GM13977 (cell line): ENCODE data around the gene TEX54.

Experiments used
- DNase-seq: peaks from one replicate; pipeline ENCODE4 v3.0.0; 2012; ENCODE audit warnings: low spot score
- in situ Hi-C: fragments of 300-500 bp; cut with MboI; formaldehyde crosslinking; loops from one replicate; pipeline ENCODE4 v1.12.0; 2022; ENCODE audit warnings: low sequenced_read_pairs, low pct_unique_long_range_greater_than_20kb, mixed read lengths, inconsistent platforms; ENCODE audit not compliant: unreplicated experiment
- TF ChIP-seq, protein P1 (sequence below): IDR thresholded peaks from 2 replicates; pipeline ENCODE4 v1.5.1; 2012; ENCODE audit warnings: mild to moderate bottlenecking, control low read depth; ENCODE audit not compliant: insufficient read depth; ENCODE audit errors: extremely low read depth, missing control alignments

Gene TEX54

DNA sequence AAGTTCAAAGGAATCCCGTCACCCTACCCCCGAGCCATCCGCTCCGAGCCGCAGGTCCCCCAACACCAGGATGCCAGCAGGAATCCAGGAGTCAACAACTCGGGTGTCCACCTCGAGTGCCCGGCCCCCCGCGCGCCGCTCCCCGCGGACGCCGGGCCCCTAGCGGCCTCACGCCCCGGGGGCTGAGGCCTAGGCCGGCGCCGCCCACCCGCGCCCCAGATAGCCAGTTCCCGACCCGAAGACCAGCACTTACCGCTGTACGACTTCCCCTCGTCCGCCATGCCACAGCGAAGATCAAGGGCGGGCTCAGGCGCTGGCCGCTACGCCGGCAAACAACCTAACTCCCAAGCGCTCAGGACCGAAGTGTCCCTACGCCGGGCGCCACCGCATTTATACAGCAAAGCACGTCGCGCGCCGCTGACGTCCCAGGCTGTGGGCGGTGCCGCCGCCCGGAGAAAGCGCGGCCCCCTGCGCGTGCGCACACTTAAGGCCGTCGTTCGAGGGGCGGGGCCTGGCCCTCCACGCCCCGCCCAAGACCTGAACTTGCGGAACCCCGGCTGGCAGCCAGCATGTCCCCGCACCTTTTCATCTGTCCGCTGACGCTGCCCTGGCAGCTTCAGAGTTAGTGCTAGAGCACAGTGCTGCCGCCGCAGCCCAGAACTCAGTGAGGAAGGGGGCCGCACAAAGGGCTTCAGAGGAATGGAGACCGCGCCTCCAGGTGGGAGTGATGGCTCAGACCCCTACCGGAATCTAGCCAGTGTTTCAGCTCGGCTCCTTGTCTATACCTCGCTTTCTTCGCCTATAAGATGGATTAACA is 27.4 kb downstream of the TEX54 start, which contains the start of gene NXF1:
NXF1 (minus strand) TSS at position 365 of the 817 bp plus-strand sequence; CDS start at position 281, 84 bp downstream.
- in situ Hi-C loops = no loop called here
- TF ChIP-seq, protein P1, sequence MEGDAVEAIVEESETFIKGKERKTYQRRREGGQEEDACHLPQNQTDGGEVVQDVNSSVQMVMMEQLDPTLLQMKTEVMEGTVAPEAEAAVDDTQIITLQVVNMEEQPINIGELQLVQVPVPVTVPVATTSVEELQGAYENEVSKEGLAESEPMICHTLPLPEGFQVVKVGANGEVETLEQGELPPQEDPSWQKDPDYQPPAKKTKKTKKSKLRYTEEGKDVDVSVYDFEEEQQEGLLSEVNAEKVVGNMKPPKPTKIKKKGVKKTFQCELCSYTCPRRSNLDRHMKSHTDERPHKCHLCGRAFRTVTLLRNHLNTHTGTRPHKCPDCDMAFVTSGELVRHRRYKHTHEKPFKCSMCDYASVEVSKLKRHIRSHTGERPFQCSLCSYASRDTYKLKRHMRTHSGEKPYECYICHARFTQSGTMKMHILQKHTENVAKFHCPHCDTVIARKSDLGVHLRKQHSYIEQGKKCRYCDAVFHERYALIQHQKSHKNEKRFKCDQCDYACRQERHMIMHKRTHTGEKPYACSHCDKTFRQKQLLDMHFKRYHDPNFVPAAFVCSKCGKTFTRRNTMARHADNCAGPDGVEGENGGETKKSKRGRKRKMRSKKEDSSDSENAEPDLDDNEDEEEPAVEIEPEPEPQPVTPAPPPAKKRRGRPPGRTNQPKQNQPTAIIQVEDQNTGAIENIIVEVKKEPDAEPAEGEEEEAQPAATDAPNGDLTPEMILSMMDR = no peak
- DNase-seq = peak; percentile 99

DNA sequence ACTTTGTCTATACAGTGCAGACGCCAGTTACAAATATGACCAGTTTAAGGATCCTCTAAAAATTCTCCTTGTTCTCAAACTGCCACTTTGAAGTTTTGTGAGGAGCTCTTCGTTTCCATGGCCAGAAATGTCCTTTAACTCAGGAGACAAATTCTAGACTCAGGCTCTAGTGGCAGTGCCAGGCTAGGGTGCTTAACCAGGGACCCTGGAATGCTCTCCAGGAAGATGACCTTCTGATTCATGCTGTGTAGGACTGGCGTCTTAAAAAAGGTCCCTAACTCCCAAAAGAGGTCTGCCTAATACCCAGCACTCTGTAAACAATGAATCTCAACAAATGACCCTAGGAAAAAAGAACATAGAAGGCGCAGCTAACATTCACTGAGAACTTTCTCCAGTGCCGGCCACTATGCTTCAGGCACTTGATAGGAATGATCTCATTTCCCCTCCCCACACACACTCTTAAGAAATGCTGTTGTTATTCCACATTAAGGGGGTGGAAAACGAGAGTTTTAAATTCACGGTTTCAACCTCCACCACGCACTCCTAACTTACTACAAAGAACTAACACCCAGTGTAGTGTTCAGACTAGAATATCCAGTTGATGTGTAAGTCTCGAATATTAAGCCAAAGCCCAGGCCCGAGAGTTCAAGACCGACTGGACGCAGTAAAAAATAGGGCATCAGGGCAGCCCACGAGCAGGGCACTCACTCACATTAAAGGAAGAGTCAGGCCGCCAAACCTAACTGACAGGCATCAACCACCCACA is 28.1 kb downstream of the TEX54 start:
- TF ChIP-seq, protein P1 = no peak
- in situ Hi-C loops = no loop called here
- peak; percentile 40 for DNase-seq

DNA sequence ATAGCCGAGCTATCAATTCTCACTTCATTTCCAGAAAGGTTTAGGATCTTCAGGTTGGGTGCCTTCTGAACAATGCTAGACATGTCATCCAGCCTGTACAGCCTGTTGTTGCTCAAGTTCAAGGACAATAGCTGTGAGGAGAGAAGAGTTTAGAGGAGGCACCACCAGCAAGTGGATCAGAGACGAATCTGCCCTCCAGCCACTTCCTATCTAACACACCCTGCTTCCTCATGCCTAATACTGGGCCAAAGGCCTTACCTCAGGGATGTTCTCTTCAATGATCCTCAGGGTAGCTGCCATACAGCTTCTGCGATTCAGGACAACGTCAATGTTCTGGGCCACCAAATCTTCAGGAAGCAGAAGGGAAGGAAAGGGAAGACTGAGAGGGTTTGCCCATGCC is 31.6 kb downstream of the TEX54 start:
- in situ Hi-C loops = no loop called here
- TF ChIP-seq, protein P1 = no peak
- DNase-seq = no peak

DNA sequence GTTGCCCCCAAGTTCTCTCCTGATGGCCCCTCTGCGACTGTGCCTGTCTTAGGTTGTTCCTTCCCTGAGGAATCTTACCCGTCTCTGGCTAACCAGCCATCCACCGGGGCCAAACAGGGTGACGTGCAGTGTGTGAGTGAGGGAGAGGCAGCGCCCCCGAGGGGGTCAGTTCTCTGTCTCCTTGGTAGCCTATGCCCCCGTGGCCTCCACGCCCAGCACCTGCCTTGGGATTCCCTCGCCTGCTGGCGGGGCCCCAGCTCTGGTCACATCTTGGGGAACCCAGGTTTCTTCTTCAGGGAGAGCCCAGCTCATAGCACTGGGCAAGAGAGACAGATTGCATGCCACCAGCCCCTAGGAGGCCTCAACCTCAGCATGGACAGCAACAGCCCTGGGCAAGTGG is 33.2 kb downstream of the TEX54 start:
- in situ Hi-C loops = no loop called here
- no peak for DNase-seq

DNA sequence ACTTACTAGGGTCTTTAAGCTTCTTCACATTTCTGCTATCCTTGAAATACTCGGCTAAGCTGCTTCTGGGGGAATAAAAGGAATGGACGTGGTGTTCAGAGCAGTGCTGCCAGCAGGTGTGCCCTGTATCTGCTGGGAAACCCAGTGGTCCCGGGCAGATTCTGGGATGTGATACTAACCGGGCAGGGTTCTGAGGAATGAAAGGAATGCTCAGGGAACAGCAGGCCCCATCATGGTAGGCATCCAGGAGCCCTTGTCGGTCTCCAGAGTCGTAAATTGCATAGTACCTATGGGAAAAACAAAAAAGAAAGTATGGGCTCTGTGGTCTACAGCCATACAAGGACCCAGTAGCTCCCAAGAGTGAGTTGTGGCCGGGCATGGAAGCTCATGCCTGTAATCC is 36.4 kb downstream of the TEX54 start:
- TF ChIP-seq, protein P1 = no peak
- in situ Hi-C loops = no loop called here
- DNase-seq = no peak

More for the DNA sequence above, 33.2 kb downstream of the TEX54 start:
- TF ChIP-seq, protein P1 = no peak

DNA sequence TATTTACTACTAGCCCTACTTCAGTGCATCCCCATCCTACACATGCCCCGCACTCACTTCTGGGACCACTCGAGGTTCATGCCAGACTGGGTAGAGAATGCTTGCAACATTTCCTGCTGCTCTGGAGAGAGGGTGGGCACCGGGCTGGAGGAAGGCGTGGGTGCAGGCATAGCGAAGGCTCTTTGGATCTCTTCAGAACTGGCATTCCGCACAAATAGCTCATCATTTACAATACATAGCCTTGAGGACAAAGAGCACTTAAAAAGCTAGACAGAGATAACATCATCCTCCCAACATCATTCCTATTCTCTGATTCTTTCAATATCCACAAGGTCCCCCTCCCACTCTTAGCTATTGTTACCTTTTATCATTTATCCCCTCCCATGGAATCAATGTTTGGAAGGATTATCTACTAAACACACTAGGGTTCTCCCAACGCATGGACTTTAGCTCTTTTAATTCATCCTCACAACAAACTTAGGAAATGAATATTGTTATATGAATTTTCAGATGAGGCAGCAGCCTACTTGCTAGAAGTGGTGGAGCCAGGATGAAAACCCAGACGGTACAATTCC is 38.4 kb downstream of the TEX54 start:
- DNase-seq = no peak
- in situ Hi-C loops = no loop called here
- TF ChIP-seq, protein P1 = no peak
